Measurements from ENCODE around the gene KIRREL3.
A peak's percentile ranks its signal among the peaks of the same experiment; 100 is the strongest.

The KIRREL3 gene

GRCh38 chr11:126596474-126596873, 404.1 kb downstream of the KIRREL3 start:
- DNase-seq (ENCODE audit: low read depth), result no peak
- no peak for TF ChIP-seq CTCF (conservative IDR thresholded peaks at IDR 0.05; ENCODE audit: control insufficient read depth, insufficient read depth, low read depth, low read length)

GRCh38 chr11:126595560-126595959, 405.0 kb downstream of the KIRREL3 start:
- H3K4me3 ChIP-seq (ENCODE audit: control insufficient read depth, low read depth, low read length), result no peak overlapping the region
- no peak for TF ChIP-seq CTCF (conservative IDR thresholded peaks at IDR 0.05; ENCODE audit: control insufficient read depth, insufficient read depth, low read depth, low read length)
- DNase-seq (ENCODE audit: low read depth), result no peak

More at GRCh38 chr11:126596474-126596873, 404.1 kb downstream of the KIRREL3 start:
- no peak overlapping the region for H3K4me3 ChIP-seq (ENCODE audit: control insufficient read depth, low read depth, low read length)

- DNase-seq (ENCODE audit: low read depth), result no peak
- no peak overlapping the region for H3K4me3 ChIP-seq (ENCODE audit: control insufficient read depth, low read depth, low read length)
- TF ChIP-seq CTCF (conservative IDR thresholded peaks at IDR 0.05; ENCODE audit: control insufficient read depth, insufficient read depth, low read depth, low read length), result no peak
These were observed 405.6 kb downstream of the KIRREL3 start for GRCh38 chr11:126594921-126595367.

- H3K4me3 ChIP-seq (ENCODE audit: control insufficient read depth, low read depth, low read length), result no peak overlapping the region
- no peak for DNase-seq (ENCODE audit: low read depth)
- no peak for TF ChIP-seq CTCF (conservative IDR thresholded peaks at IDR 0.05; ENCODE audit: control insufficient read depth, insufficient read depth, low read depth, low read length)
These were observed 407.8 kb downstream of the KIRREL3 start for GRCh38 chr11:126592496-126593410.

- no peak for DNase-seq (ENCODE audit: low read depth)
- no peak overlapping the region for H3K4me3 ChIP-seq (ENCODE audit: control insufficient read depth, low read depth, low read length)
- TF ChIP-seq CTCF (conservative IDR thresholded peaks at IDR 0.05; ENCODE audit: control insufficient read depth, insufficient read depth, low read depth, low read length), result no peak
These were observed 408.5 kb downstream of the KIRREL3 start for GRCh38 chr11:126591966-126592489.

GRCh38 chr11:126589492-126589803, 411.1 kb downstream of the KIRREL3 start:
- peak; percentile 12 for DNase-seq (ENCODE audit: low read depth)
- H3K4me3 ChIP-seq (ENCODE audit: control insufficient read depth, low read depth, low read length), result no peak overlapping the region
- TF ChIP-seq CTCF (conservative IDR thresholded peaks at IDR 0.05; ENCODE audit: control insufficient read depth, insufficient read depth, low read depth, low read length), result no peak
